Left kidney (tissue), 1 donor: ENCODE results near the gene OR4K2. TPM values are rescaled to one million over a fixed set of nuclear protein-coding genes. Genes with fewer than 3 reads are reported as not detected.

ENCODE experiments used
- polyA plus RNA-seq: library from polyadenylated mRNA; unstranded; fragments of 120-200 nt; gene quantifications from one replicate; pipeline ENCODE4 v1.2.1, GENCODE V29; 2013; ENCODE audit not compliant: insufficient read length

Gene OR4K2
- polyA plus RNA-seq, 1 donor: not detected

Other genes with a start within 250 kb of the OR4K2 start
- gene OR11H2, start 161.3 kb upstream of the OR4K2 start, polyA plus RNA-seq: not detected
- not detected for gene OR4Q3, start 131.6 kb upstream of the OR4K2 start, polyA plus RNA-seq
- not detected for gene OR4M1, start 101.6 kb upstream of the OR4K2 start, polyA plus RNA-seq
- not detected for gene OR4N2, start 71.4 kb upstream of the OR4K2 start, polyA plus RNA-seq
- gene OR4K5, start 45.5 kb downstream of the OR4K2 start, polyA plus RNA-seq: not detected
- not detected for gene OR4K1, start 55.8 kb downstream of the OR4K2 start, polyA plus RNA-seq
- gene OR4K15, start 100.4 kb downstream of the OR4K2 start, polyA plus RNA-seq: not detected
- not detected for gene OR4Q2, start 127.0 kb downstream of the OR4K2 start, polyA plus RNA-seq
- gene OR4K14, start 144.2 kb downstream of the OR4K2 start, polyA plus RNA-seq: not detected
- not detected for gene OR4K13, start 160.9 kb downstream of the OR4K2 start, polyA plus RNA-seq
- not detected for gene OR4L1, start 184.9 kb downstream of the OR4K2 start, polyA plus RNA-seq
- gene OR4K17, start 235.6 kb downstream of the OR4K2 start, polyA plus RNA-seq: 0.10 TPM